G401.6 (cell line): ENCODE measurements around the gene DCAF6.
"Not testable (repeated sequence)": the region's sequence is repeated elsewhere in the genome, so short reads cannot be mapped to it uniquely, and the experiment has no call there.

Experiments
- FAIRE-seq: peaks from 2 replicates; lab custom pipeline; 2012; peaks lifted over from hg19 to GRCh38; lab: Jason Lieb, UNC

DCAF6 gene

GRCh38 chr1:168009322-168009721 is 72.8 kb downstream of the DCAF6 start:
- FAIRE-seq, result no peak

GRCh38 chr1:168019407-168019806 is 82.9 kb downstream of the DCAF6 start:
- FAIRE-seq, result no peak

GRCh38 chr1:168031198-168031597 is 94.7 kb downstream of the DCAF6 start:
- no peak for FAIRE-seq

- no peak for FAIRE-seq
Observed at GRCh38 chr1:168031627-168032026, 95.1 kb downstream of the DCAF6 start.

GRCh38 chr1:168032029-168032428 is 95.5 kb downstream of the DCAF6 start:
- no peak for FAIRE-seq

GRCh38 chr1:168035345-168035744 is 98.9 kb downstream of the DCAF6 start:
- no peak for FAIRE-seq

GRCh38 chr1:168042362-168042761 is 105.9 kb downstream of the DCAF6 start:
- FAIRE-seq, result no peak

- no peak for FAIRE-seq
Observed at GRCh38 chr1:168045311-168045710, 108.8 kb downstream of the DCAF6 start.

GRCh38 chr1:168050307-168050706 is 113.8 kb downstream of the DCAF6 start:
- FAIRE-seq, result no peak

- FAIRE-seq, result no peak
Observed at GRCh38 chr1:168050880-168051279, 114.4 kb downstream of the DCAF6 start.

- no peak for FAIRE-seq
Observed at GRCh38 chr1:168053681-168054080, 117.2 kb downstream of the DCAF6 start.

GRCh38 chr1:168054117-168054516 is 117.6 kb downstream of the DCAF6 start:
- no peak for FAIRE-seq

GRCh38 chr1:168056152-168056551 is 119.7 kb downstream of the DCAF6 start:
- FAIRE-seq, result not testable (repeated sequence)

- no peak for FAIRE-seq
Observed at GRCh38 chr1:168057355-168057754, 120.9 kb downstream of the DCAF6 start.

- no peak for FAIRE-seq
Observed at GRCh38 chr1:168057921-168058320, 121.4 kb downstream of the DCAF6 start.

- no peak for FAIRE-seq
Observed at GRCh38 chr1:168064216-168064615, 127.7 kb downstream of the DCAF6 start.

- FAIRE-seq, result no peak
Observed at GRCh38 chr1:168065506-168065905, 129.0 kb downstream of the DCAF6 start.

- FAIRE-seq, result no peak
Observed at GRCh38 chr1:168069384-168069783, 132.9 kb downstream of the DCAF6 start.

GRCh38 chr1:168079761-168080160 is 143.3 kb downstream of the DCAF6 start:
- no peak for FAIRE-seq

GRCh38 chr1:168081373-168082007 is 145.0 kb downstream of the DCAF6 start:
- FAIRE-seq, result no peak

GRCh38 chr1:168082008-168082876 is 145.8 kb downstream of the DCAF6 start:
- no peak for FAIRE-seq

- no peak for FAIRE-seq
Observed at GRCh38 chr1:168083456-168084325, 147.2 kb downstream of the DCAF6 start.
